ENCODE data around the gene RASSF8.

The RASSF8 gene

GRCh38 chr12:26128168-26128567 lies 169.7 kb downstream of the RASSF8 start:
- no peak for DNase-seq

Measured in RPMI8226 (cell line).